ENCODE results near the gene MYBPHL.

DNA sequence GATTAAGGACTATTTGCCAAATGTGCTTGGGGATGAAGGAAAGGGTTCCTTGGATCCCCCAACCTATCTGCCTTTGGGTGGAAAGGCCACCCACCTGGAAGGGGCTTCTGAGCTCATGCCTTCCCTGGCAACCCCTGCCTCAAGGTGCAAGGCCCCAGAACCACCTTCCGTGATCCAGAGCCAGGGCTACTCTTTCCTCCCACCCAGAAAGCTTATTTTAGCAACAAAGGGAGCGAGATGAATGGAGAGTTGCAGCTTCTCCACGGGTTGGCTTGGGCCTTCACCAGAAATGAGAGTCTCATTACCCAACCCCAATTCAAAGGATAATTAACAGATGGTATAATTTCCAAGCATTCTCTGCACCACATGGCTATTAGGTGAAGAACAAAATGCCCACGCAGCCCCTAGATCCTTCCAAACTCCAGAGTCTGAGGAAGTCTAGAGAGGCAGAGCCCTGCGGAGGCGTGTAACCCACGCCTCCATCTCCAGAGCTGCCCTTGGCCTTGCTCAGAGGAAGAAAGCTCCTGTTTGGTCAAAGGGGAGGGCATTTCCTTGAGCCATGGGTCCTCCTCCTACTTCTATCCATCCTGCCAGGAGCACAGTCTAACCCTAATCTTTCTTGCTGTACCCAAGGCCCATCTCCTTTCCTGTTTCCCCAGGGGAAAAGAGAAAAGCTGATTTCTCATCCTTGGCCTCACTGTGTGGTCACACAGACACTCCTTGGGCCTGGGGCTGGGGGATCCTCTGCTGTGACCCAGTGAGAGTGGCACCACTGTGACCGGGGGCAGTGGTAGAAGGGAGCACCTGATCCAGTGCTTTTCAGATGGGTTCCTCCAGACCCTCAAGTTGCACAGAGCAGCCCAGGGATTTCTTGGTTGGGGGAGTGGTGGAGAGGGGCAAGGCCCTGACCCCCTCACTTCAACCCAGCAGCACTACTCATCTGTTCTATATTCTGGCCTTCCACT lies 59.1 kb downstream of the MYBPHL start:
- TF ChIP-seq, protein P1, sequence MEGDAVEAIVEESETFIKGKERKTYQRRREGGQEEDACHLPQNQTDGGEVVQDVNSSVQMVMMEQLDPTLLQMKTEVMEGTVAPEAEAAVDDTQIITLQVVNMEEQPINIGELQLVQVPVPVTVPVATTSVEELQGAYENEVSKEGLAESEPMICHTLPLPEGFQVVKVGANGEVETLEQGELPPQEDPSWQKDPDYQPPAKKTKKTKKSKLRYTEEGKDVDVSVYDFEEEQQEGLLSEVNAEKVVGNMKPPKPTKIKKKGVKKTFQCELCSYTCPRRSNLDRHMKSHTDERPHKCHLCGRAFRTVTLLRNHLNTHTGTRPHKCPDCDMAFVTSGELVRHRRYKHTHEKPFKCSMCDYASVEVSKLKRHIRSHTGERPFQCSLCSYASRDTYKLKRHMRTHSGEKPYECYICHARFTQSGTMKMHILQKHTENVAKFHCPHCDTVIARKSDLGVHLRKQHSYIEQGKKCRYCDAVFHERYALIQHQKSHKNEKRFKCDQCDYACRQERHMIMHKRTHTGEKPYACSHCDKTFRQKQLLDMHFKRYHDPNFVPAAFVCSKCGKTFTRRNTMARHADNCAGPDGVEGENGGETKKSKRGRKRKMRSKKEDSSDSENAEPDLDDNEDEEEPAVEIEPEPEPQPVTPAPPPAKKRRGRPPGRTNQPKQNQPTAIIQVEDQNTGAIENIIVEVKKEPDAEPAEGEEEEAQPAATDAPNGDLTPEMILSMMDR (IDR thresholded peaks at IDR 0.05): no peak
- TF ChIP-seq POLR2A (IDR thresholded peaks at IDR 0.05): no peak

Measured in right lobe of liver (tissue), 4 donors.